Measurements from ENCODE around the gene TMCC1. TPM values are rescaled to one million over a fixed set of nuclear protein-coding genes. Genes with fewer than 3 reads are reported as not detected.

The TMCC1 gene
- total RNA-seq, 4 donors from 2014 or later, result 4.1 to 21.8 (median 14.5) TPM

DNA sequence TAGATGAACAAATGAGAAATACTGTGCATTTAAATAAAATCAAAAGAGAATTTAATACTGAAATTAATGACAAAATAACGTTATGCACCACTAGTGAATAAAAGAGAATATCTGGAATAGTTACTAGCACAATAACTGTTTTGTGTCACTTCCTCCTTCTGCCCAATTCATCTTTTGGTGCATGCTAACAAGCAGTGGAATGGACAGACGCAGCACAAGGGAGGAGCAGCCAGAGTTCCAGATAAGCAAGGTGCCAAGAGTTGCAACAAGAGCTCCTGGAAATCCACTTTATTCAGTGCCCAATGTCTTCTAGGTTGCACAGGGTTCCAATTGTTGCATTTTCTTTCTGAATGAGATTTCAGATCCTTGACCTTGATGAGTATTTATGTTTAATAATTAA is 220.5 kb downstream of the TMCC1 start:
- peaks cover 0 to 15% (median 6%) of the 10 kb centered on the region in 4 donors for H3K36me3 ChIP-seq
- TF ChIP-seq POLR2AphosphoS5 (IDR thresholded peaks at IDR 0.05), result no peak
- no peak for TF ChIP-seq POLR2A (IDR thresholded peaks at IDR 0.05)
- TF ChIP-seq, protein P1, sequence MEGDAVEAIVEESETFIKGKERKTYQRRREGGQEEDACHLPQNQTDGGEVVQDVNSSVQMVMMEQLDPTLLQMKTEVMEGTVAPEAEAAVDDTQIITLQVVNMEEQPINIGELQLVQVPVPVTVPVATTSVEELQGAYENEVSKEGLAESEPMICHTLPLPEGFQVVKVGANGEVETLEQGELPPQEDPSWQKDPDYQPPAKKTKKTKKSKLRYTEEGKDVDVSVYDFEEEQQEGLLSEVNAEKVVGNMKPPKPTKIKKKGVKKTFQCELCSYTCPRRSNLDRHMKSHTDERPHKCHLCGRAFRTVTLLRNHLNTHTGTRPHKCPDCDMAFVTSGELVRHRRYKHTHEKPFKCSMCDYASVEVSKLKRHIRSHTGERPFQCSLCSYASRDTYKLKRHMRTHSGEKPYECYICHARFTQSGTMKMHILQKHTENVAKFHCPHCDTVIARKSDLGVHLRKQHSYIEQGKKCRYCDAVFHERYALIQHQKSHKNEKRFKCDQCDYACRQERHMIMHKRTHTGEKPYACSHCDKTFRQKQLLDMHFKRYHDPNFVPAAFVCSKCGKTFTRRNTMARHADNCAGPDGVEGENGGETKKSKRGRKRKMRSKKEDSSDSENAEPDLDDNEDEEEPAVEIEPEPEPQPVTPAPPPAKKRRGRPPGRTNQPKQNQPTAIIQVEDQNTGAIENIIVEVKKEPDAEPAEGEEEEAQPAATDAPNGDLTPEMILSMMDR (IDR thresholded peaks at IDR 0.05), result no peak
- TF ChIP-seq EP300 (IDR thresholded peaks at IDR 0.05; ENCODE audit: low read depth), result no peak
- no peak for DNase-seq
- in situ Hi-C loops (cut with MboI; ENCODE audit: low pct_ligation_motif_present in 1 of 4, low pct_unique_long_range_greater_than_20kb in 1 of 4, low sequenced_read_pairs in 3 of 4) (no loop called here), intact Hi-C loops (cut with DNase I; ENCODE audit: low total_unique reads) (no loop called here)
- H3K27ac ChIP-seq, result no peak overlapping the region
- no peak overlapping the region for H3K4me3 ChIP-seq
- H3K4me1 ChIP-seq, result peaks cover 0 to 27% (median 10%) of the 10 kb centered on the region in 4 donors
- WGBS, 2 donors (ENCODE audit: low coverage in 1 of 2), result 30 to 51% methylated on average over 2 of the region's 2 CpGs
- no peaks in the 10 kb centered on the region for H3K9me3 ChIP-seq
- no peaks in the 10 kb centered on the region for H3K27me3 ChIP-seq

DNA sequence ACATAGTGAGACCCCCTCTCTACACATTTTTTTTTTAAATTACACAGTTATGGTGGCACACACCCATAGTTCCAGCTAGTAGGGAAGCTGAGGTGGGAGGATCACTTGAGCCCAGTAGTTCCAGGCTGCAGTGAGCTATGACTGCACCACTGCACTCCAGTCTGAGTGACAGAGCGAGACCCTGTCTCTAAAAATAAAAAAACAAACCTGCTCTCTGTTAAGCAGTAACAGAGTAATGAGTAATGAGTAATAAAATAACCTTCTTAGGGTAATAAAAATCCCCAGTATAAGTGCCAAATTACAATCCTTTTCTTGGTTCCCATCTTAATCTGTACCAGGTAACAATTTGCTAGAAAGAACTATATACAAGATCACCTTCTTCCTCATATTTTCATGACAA is 221.1 kb downstream of the TMCC1 start:
- H3K27ac ChIP-seq, result no peak overlapping the region
- in situ Hi-C loops (cut with MboI; ENCODE audit: low pct_ligation_motif_present in 1 of 4, low pct_unique_long_range_greater_than_20kb in 1 of 4, low sequenced_read_pairs in 3 of 4) (no loop called here), intact Hi-C loops (cut with DNase I; ENCODE audit: low total_unique reads) (no loop called here)
- TF ChIP-seq, protein P1 (IDR thresholded peaks at IDR 0.05), result no peak
- TF ChIP-seq POLR2A (IDR thresholded peaks at IDR 0.05) (no peak), EP300 (IDR thresholded peaks at IDR 0.05; ENCODE audit: low read depth) (no peak), POLR2AphosphoS5 (IDR thresholded peaks at IDR 0.05) (no peak)
- no peak for DNase-seq
- 89 to 100% methylated on average over 1 of the region's 1 CpG for WGBS, 2 donors (ENCODE audit: low coverage in 1 of 2)
- H3K4me1 ChIP-seq, result peaks cover 0 to 27% (median 10%) of the 10 kb centered on the region in 4 donors
- no peaks in the 10 kb centered on the region for H3K9me3 ChIP-seq
- peaks cover 0 to 15% (median 6%) of the 10 kb centered on the region in 4 donors for H3K36me3 ChIP-seq
- H3K4me3 ChIP-seq, result no peak overlapping the region
- no peaks in the 10 kb centered on the region for H3K27me3 ChIP-seq

DNA sequence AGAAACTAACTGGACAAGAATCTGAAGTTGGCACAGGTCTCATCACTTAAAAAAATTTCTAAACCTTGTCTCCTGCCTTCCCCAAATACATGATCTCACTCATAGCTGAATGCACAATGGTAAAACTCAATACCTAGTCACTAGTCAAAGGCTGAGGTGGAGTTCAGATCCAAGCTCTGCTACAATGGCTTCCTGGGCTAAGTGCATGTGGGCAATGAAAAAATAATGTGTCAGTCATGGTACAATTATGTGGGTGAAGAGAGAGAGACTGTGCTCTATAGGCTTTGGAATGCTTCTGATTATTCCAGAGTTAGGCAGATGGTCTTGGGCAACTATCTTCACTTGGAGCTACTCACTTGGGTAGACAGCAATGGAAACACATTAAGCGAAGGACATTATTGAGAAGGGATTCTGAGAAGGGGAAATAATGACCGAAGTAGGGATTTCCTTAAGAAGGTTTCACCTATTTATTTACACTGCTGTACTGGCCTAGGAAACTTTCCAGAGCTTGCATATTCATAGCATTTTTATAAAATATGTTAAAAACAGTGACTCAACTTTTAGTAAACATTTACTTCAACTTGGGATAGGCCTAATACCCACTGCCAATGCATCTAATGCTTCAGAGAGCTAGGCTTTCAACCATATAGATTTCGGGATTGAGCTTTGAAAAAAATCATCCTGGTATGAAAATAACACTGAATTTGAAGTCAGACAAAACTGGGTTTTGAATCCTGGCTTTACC is 228.3 kb downstream of the TMCC1 start:
- peaks cover 0 to 21% (median 5%) of the 10 kb centered on the region in 4 donors for H3K4me1 ChIP-seq
- WGBS, 2 donors (ENCODE audit: low coverage in 1 of 2), result 86 to 88% methylated on average over 3 of the region's 3 CpGs
- H3K4me3 ChIP-seq, result no peak overlapping the region
- H3K9me3 ChIP-seq, result no peaks in the 10 kb centered on the region
- in situ Hi-C loops (cut with MboI; ENCODE audit: low pct_ligation_motif_present in 1 of 4, low pct_unique_long_range_greater_than_20kb in 1 of 4, low sequenced_read_pairs in 3 of 4) (no loop called here), intact Hi-C loops (cut with DNase I; ENCODE audit: low total_unique reads) (no loop called here)
- TF ChIP-seq EP300 (IDR thresholded peaks at IDR 0.05; ENCODE audit: low read depth) (no peak), POLR2A (IDR thresholded peaks at IDR 0.05) (no peak), POLR2AphosphoS5 (IDR thresholded peaks at IDR 0.05) (no peak)
- TF ChIP-seq, protein P1 (IDR thresholded peaks at IDR 0.05), result no peak
- DNase-seq, result no peak
- no peaks in the 10 kb centered on the region for H3K27me3 ChIP-seq
- peaks cover 0 to 8% (median 2%) of the 10 kb centered on the region in 4 donors for H3K36me3 ChIP-seq
- H3K27ac ChIP-seq, result no peak overlapping the region

DNA sequence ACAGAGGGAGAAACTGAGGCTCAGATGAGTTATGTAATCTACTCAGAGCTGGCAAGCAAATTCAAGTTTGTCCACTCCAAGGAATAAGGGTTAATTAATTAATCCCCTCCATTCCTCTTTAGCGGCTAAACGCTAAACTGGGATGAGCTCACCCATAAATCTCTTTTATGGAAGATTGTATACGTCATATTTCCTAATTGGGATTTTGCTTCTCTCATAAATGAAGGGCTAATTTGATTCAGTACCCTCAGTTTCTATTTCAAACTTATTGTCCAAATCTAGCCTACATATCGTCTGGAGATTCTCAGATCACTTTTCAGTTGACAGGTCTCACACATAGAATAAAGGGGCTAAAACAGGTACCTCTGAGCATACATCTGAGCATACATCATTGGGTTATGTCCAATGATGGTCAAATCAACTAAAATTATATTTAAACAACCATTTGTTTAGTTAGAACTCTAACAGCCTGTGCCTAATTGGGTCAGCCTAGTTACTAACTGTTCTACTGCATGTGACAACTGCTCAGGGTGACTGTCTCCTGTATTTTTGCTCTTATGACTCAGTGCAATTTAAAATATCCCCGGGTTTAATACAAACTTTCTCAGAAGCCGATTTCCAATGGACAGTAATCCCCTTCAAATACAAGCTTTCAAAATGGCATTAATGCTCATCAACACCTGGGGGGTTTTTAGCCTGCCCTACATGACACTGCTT is 229.4 kb downstream of the TMCC1 start:
- Histone ChIP-seq H3K36me3 (no peaks in the 10 kb centered on the region), H3K9me3 (no peaks in the 10 kb centered on the region), H3K4me3 (no peak overlapping the region), H3K27me3 (no peaks in the 10 kb centered on the region), H3K4me1 (peaks cover 0 to 21% (median 5%) of the 10 kb centered on the region in 4 donors), H3K27ac (no peak overlapping the region)
- no peak for DNase-seq
- TF ChIP-seq POLR2A (IDR thresholded peaks at IDR 0.05) (no peak), EP300 (IDR thresholded peaks at IDR 0.05; ENCODE audit: low read depth) (no peak), POLR2AphosphoS5 (IDR thresholded peaks at IDR 0.05) (no peak)
- TF ChIP-seq, protein P1 (IDR thresholded peaks at IDR 0.05), result no peak
- 73 to 79% methylated on average over 6 of the region's 6 CpGs for WGBS, 2 donors (ENCODE audit: low coverage in 1 of 2)
- intact Hi-C loops (cut with DNase I; ENCODE audit: low total_unique reads) (no loop called here), in situ Hi-C loops (cut with MboI; ENCODE audit: low pct_ligation_motif_present in 1 of 4, low pct_unique_long_range_greater_than_20kb in 1 of 4, low sequenced_read_pairs in 3 of 4) (no loop called here)

Measured in transverse colon (tissue), 4 donors.